Ectodermal cell (in vitro differentiated cells): Measurements from ENCODE around the gene IP6K3.

Experiments used
- H3K27ac ChIP-seq: 2 replicates; pipeline ENCODE4 v1.7.0; 2013; ENCODE audit warnings: mild to moderate bottlenecking, low read depth, low read length; ENCODE audit not compliant: insufficient read depth, poor library complexity, severe bottlenecking
- H3K27me3 ChIP-seq: 2 replicates; pipeline ENCODE4 v1.7.0; 2013; ENCODE audit warnings: mild to moderate bottlenecking, low read length; ENCODE audit not compliant: insufficient read depth, control insufficient read depth, poor library complexity, severe bottlenecking
- H3K36me3 ChIP-seq: one replicate; pipeline ENCODE4 v1.7.0; 2013; ENCODE audit warnings: low read length; ENCODE audit not compliant: control insufficient read depth, insufficient read depth
- H3K4me1 ChIP-seq: one replicate; pipeline ENCODE4 v1.7.0; 2013; ENCODE audit warnings: low read length; ENCODE audit not compliant: control insufficient read depth, insufficient read depth
- H3K4me3 ChIP-seq: 2 replicates; pipeline ENCODE4 v1.7.0; 2013; ENCODE audit warnings: low read depth, low read length, control low read depth; ENCODE audit not compliant: insufficient read depth
- H3K9me3 ChIP-seq: 2 replicates; pipeline ENCODE4 v1.7.0; 2013; ENCODE audit warnings: mild to moderate bottlenecking, low read length, moderate library complexity; ENCODE audit not compliant: control insufficient read depth
- WGBS, 2 experiments: methylation state at CpG; one replicate each; pipeline ENCODE4 v1.1.7; 2013; ENCODE audit warnings: missing lambda C conversion rate in 2 of 2; 5-methylcytosine and 5-hydroxymethylcytosine counted together

IP6K3 gene

DNA sequence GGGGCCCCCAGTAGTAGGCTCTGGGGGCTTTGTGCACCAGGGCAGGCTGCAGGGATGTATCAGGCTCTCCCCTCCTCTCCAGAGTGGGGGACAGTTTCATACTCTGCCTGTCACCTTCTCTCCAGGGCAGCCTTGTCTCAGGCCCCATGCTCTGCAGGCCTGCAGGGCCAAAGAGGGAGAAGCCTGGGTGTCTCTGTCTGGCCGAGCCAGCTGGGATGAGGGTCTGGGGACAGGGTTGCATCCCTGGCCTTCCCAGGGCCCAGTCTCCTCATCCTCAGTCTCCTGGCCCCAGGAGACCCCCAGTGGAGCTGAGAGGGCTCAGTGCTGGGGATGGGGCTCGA is 14.8 kb upstream of the IP6K3 start:
- no peak overlapping the region for H3K27ac ChIP-seq
- H3K4me1 ChIP-seq, result peaks cover 15% of the 10 kb centered on the region
- WGBS, 2 experiments, result 74 to 83% methylated on average over 2 of the region's 2 CpGs
- H3K9me3 ChIP-seq, result no peaks in the 10 kb centered on the region
- no peak overlapping the region for H3K4me3 ChIP-seq
- H3K36me3 ChIP-seq, result no peaks in the 10 kb centered on the region
- no peaks in the 10 kb centered on the region for H3K27me3 ChIP-seq

- H3K4me1 ChIP-seq, result peaks cover 21% of the 10 kb centered on the region
- no peaks in the 10 kb centered on the region for H3K36me3 ChIP-seq
- 90% methylated on average over 9 of the region's 9 CpGs for WGBS, 2 experiments
- H3K27ac ChIP-seq, result no peak overlapping the region
- no peak overlapping the region for H3K4me3 ChIP-seq
- no peaks in the 10 kb centered on the region for H3K9me3 ChIP-seq
- H3K27me3 ChIP-seq, result no peaks in the 10 kb centered on the region
Observed at GRCh38 chr6:33759887-33760629, 13.4 kb upstream of the IP6K3 start.

GRCh38 chr6:33758815-33759216 is 12.1 kb upstream of the IP6K3 start:
- H3K27me3 ChIP-seq, result no peaks in the 10 kb centered on the region
- H3K36me3 ChIP-seq, result no peaks in the 10 kb centered on the region
- peaks cover 24% of the 10 kb centered on the region for H3K4me1 ChIP-seq
- WGBS, 2 experiments, result 94 to 97% methylated on average over 7 of the region's 7 CpGs
- H3K27ac ChIP-seq, result no peak overlapping the region
- no peaks in the 10 kb centered on the region for H3K9me3 ChIP-seq
- H3K4me3 ChIP-seq, result no peak overlapping the region

DNA sequence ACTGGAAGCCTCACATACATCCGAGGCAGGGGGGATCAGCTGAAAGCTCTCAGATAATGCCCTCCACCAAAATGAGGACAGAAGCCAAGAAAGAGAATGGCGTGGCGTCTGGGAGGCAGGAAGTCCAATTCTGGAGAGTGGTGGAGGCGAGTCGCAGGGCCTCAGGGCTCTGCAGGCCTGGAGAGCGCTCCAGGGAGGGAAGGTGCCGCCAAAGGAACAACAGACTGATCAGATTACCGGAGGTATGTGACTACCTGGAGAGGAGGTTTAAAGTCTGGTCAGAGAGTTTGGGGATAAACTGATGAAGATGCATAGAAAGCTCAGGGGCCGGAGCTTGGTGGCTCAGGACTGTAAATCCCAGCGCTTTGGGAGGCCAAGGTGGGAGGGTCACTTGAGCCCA is 11.2 kb upstream of the IP6K3 start:
- H3K27me3 ChIP-seq, result no peaks in the 10 kb centered on the region
- 87 to 90% methylated on average over 10 of the region's 10 CpGs for WGBS, 2 experiments

GRCh38 chr6:33757113-33757512 is 10.4 kb upstream of the IP6K3 start:
- Histone ChIP-seq H3K27ac (no peak overlapping the region), H3K4me3 (no peak overlapping the region), H3K36me3 (no peaks in the 10 kb centered on the region), H3K27me3 (no peaks in the 10 kb centered on the region), H3K9me3 (no peaks in the 10 kb centered on the region), H3K4me1 (peaks cover 30% of the 10 kb centered on the region)
- WGBS, 2 experiments, result 94 to 99% methylated on average over 3 of the region's 3 CpGs

More for the DNA sequence above, 11.2 kb upstream of the IP6K3 start:
- Histone ChIP-seq H3K27ac (no peak overlapping the region), H3K4me1 (peaks cover 24% of the 10 kb centered on the region), H3K36me3 (no peaks in the 10 kb centered on the region), H3K9me3 (no peaks in the 10 kb centered on the region), H3K4me3 (no peak overlapping the region)

GRCh38 chr6:33756211-33756954 is 9.7 kb upstream of the IP6K3 start:
- Histone ChIP-seq H3K4me1 (peaks cover 30% of the 10 kb centered on the region), H3K36me3 (no peaks in the 10 kb centered on the region), H3K27me3 (no peaks in the 10 kb centered on the region), H3K9me3 (no peaks in the 10 kb centered on the region), H3K4me3 (no peak overlapping the region), H3K27ac (no peak overlapping the region)
- 85 to 87% methylated on average over 12 of the region's 12 CpGs for WGBS, 2 experiments

- H3K36me3 ChIP-seq, result no peaks in the 10 kb centered on the region
- H3K9me3 ChIP-seq, result no peaks in the 10 kb centered on the region
- no peaks in the 10 kb centered on the region for H3K27me3 ChIP-seq
- H3K27ac ChIP-seq, result no peak overlapping the region
- 68 to 72% methylated on average over 13 of the region's 13 CpGs for WGBS, 2 experiments
- H3K4me1 ChIP-seq, result peaks cover 28% of the 10 kb centered on the region
- H3K4me3 ChIP-seq, result no peak overlapping the region
Observed at GRCh38 chr6:33755070-33755869, 8.6 kb upstream of the IP6K3 start.

GRCh38 chr6:33754222-33754621 is 7.5 kb upstream of the IP6K3 start:
- H3K36me3 ChIP-seq, result no peaks in the 10 kb centered on the region
- no peak overlapping the region for H3K27ac ChIP-seq
- peaks cover 38% of the 10 kb centered on the region for H3K4me1 ChIP-seq
- no peaks in the 10 kb centered on the region for H3K27me3 ChIP-seq
- H3K9me3 ChIP-seq, result no peaks in the 10 kb centered on the region
- no peak overlapping the region for H3K4me3 ChIP-seq
- 87 to 89% methylated on average over 11 of the region's 11 CpGs for WGBS, 2 experiments

GRCh38 chr6:33752646-33753015 is 5.9 kb upstream of the IP6K3 start:
- no peak overlapping the region for H3K4me3 ChIP-seq
- 86 to 90% methylated on average over 1 of the region's 1 CpG for WGBS, 2 experiments
- no peaks in the 10 kb centered on the region for H3K36me3 ChIP-seq
- peaks cover 49% of the 10 kb centered on the region for H3K4me1 ChIP-seq
- no peak overlapping the region for H3K27ac ChIP-seq
- no peaks in the 10 kb centered on the region for H3K9me3 ChIP-seq
- H3K27me3 ChIP-seq, result no peaks in the 10 kb centered on the region
